NB4 (cell line): Measurements from ENCODE around the gene PLCB4.

Experiments
- CTCF ChIP-seq: IDR thresholded peaks from one replicate; pipeline ENCODE4 v1.5.1; 2012; ENCODE audit warnings: low read depth, low read length
- MAX ChIP-seq: IDR thresholded peaks from 2 replicates; pipeline ENCODE4 v1.6.1; 2011; ENCODE audit warnings: low read depth, low read length
- MYC ChIP-seq: IDR thresholded peaks from 2 replicates; pipeline ENCODE4 v1.6.1; 2011; ENCODE audit warnings: low read depth, low read length
- POLR2A ChIP-seq: IDR thresholded peaks from 2 replicates; pipeline ENCODE4 v1.6.1; 2011; ENCODE audit warnings: mild to moderate bottlenecking; ENCODE audit not compliant: insufficient read length; ENCODE audit errors: extremely low read depth

DNA sequence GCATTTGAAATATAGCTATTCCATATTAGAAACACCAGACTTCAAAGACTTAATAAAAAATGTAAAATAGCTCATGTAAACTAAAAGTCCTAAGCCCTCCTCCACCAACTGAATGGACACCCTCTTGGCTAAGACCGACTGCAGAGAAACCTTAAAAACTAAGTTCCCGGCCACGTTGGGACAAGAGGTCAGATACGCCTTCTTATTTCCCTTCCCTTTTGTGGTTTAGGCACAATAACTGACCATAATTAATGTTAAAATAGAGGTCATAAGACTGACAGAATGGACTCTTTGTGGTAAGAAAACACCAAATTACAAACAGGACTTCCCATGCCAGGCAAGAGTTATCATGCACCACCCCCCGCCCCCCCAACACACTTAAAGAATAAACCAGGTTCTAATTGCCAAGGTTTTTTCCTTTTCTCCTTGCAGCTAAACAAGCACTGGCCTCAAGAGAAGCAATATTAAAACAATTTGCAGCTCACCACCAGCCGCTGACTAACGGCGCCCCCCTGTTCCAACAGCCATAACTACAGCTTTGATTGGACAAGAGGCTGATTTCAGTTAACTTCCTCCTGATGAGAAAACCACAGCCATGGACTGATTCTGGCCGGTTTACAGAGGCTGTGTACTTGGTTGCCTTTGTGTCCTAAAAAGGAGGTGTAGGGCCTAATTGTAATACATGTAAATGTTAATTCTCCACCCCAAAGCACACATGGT lies 434.8 kb downstream of the PLCB4 start:
- TF ChIP-seq CTCF = peak; percentile 21
- TF ChIP-seq MAX = no peak
- no peak for TF ChIP-seq POLR2A
- no peak for TF ChIP-seq MYC
